Spinal cord (tissue), 10 donors: ENCODE results near the gene ATP13A1. TPM values are rescaled to one million over a fixed set of nuclear protein-coding genes. Genes with fewer than 3 reads are reported as not detected.

Experiments
- DNase-seq, 6 donors: peaks; one replicate each; pipeline versions ENCODE4 v3.0.0 to v3.0.0-alpha.2; 2013 to 2015; ENCODE audit warnings: low spot score in 6 of 6, low read depth in 4 of 6
- H3K27ac ChIP-seq: one replicate; pipeline ENCODE4 v1.5.1; 2013; ENCODE audit warnings: low read depth, low read length, control low read depth
- H3K27me3 ChIP-seq: one replicate; pipeline ENCODE4 v1.6.1; 2013; ENCODE audit warnings: low read length; ENCODE audit not compliant: control insufficient read depth, insufficient read depth
- H3K36me3 ChIP-seq: one replicate; pipeline ENCODE4 v1.6.1; 2013; ENCODE audit warnings: low read length; ENCODE audit not compliant: control insufficient read depth, insufficient read depth
- H3K4me1 ChIP-seq: one replicate; pipeline ENCODE4 v1.6.1; 2013; ENCODE audit warnings: low read length; ENCODE audit not compliant: control insufficient read depth, insufficient read depth
- H3K4me3 ChIP-seq: one replicate; pipeline ENCODE4 v1.5.1; 2013; ENCODE audit warnings: low read depth, low read length, control low read depth
- H3K9me3 ChIP-seq: one replicate; pipeline ENCODE4 v1.6.1; 2013; ENCODE audit warnings: low read length; ENCODE audit not compliant: control insufficient read depth, insufficient read depth
- WGBS: methylation state at CpG from one replicate; pipeline ENCODE4 v1.1.5; 2013; ENCODE audit warnings: missing lambda C conversion rate; ENCODE audit not compliant: insufficient coverage; 5-methylcytosine and 5-hydroxymethylcytosine counted together
- polyA plus RNA-seq, 2 donors: library from polyadenylated mRNA; unstranded; fragments of 120-200 nt; gene quantifications; one replicate each; pipeline ENCODE4 v1.2.1, GENCODE V29; 2013; ENCODE audit not compliant: insufficient read length in 2 of 2
- total RNA-seq, 2 donors: library from RNA; depleted of rRNA in 1 of 2; stranded (reverse); fragments of 120-200 nt in 1 of 2; fragments of >200 nt in 1 of 2; gene quantifications; one replicate each; pipeline versions ENCODE4 v1.2.3 to v1.2.4, GENCODE V29; 2013 to 2014
- donor health status: healthy.

Gene ATP13A1
- total and polyA plus RNA-seq, 4 donors = 21.3 to 82.2 (median 50.8) TPM

- H3K9me3 ChIP-seq = no peaks in the 10 kb centered on the region
- no peaks in the 10 kb centered on the region for H3K4me1 ChIP-seq
- whole genome bisulfite sequencing = 93% methylated on average over 13 of the region's 14 CpGs
- H3K36me3 ChIP-seq = peaks cover 62% of the 10 kb centered on the region
- no peak for DNase-seq
- no peaks in the 10 kb centered on the region for H3K27me3 ChIP-seq
- H3K4me3 ChIP-seq = no peak overlapping the region
- no peak overlapping the region for H3K27ac ChIP-seq
Observed at GRCh38 chr19:19635313-19635702, 28.2 kb downstream of the ATP13A1 start.

DNA sequence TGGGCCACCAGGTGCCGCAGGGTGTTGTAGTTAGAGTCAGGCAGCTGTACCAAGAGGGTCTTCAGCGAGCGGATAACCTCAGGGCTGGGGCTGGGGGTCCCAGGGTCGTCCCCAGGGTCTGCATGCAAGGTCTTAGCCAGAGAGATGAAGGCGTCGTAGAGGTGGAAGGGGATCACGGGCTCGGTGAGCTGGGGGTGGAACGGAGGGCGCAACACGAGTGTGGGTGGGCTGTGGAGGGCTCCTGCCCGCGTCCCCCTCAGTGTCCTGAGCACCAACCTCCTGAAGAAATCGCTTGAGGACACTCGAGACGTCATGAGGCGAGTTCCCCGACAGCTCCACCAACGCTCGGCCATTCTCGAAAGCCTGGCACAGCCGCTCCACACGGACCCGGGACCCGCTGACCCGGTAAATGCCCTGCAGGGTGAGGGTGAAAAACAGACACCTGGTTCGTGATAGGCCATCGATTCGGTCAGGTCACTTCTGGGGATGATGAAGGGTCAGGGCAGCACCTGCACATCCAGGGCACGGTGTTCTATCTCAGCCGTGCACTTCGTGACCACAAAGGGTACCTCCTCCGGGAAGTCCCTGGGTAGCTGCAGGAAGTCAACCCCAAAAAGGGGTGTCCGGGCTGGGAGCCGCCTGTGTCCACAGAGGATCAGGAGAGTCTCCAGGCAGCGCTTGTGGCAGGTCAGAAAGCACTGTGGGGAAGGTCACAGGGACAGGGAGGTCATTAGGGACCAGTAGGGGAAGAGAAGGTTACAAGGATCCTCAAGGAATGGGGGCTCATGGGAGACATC is 28.8 kb downstream of the ATP13A1 start:
- H3K4me3 ChIP-seq = no peak overlapping the region
- no peak overlapping the region for H3K27ac ChIP-seq
- no peaks in the 10 kb centered on the region for H3K27me3 ChIP-seq
- H3K9me3 ChIP-seq = no peaks in the 10 kb centered on the region
- DNase-seq = no peak
- H3K36me3 ChIP-seq = peaks cover 66% of the 10 kb centered on the region
- WGBS = 93% methylated on average over 36 of the region's 36 CpGs
- H3K4me1 ChIP-seq = no peaks in the 10 kb centered on the region

- H3K9me3 ChIP-seq = no peaks in the 10 kb centered on the region
- 89% methylated on average over 22 of the region's 22 CpGs for WGBS
- H3K36me3 ChIP-seq = peaks cover 69% of the 10 kb centered on the region
- no peak for DNase-seq
- no peaks in the 10 kb centered on the region for H3K27me3 ChIP-seq
- H3K4me1 ChIP-seq = peaks cover 2% of the 10 kb centered on the region
- H3K4me3 ChIP-seq = no peak overlapping the region
- H3K27ac ChIP-seq = no peak overlapping the region
Observed at GRCh38 chr19:19633711-19634515, 29.6 kb downstream of the ATP13A1 start.

DNA sequence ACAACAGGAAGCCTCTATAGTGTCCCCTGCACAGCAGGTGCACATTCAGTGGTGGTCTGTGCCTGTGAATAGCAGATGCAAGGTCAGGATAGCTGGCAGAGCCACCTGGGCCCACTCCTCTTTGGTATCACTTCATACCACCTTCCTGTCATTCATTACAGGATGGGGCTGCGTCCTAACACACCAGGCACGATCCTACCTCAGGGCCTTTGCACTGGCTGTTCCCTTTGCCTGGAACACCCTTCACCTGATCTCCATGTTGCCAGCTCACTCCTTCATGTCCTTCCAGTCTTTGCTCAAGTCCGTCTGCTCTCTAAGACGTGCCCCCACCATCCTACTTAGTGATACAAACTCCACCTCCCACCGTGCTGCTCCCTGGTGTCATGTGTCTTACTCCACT is 30.8 kb downstream of the ATP13A1 start:
- Histone ChIP-seq H3K4me3 (no peak overlapping the region), H3K27me3 (no peaks in the 10 kb centered on the region), H3K27ac (no peak overlapping the region), H3K9me3 (no peaks in the 10 kb centered on the region), H3K36me3 (peaks cover 61% of the 10 kb centered on the region), H3K4me1 (peaks cover 8% of the 10 kb centered on the region)
- no peak for DNase-seq
- 86% methylated on average over 5 of the region's 5 CpGs for WGBS

- Histone ChIP-seq H3K27me3 (no peaks in the 10 kb centered on the region), H3K4me1 (peaks cover 21% of the 10 kb centered on the region), H3K36me3 (peaks cover 56% of the 10 kb centered on the region), H3K9me3 (no peaks in the 10 kb centered on the region), H3K4me3 (no peak overlapping the region), H3K27ac (no peak overlapping the region)
- 90% methylated on average over 4 of the region's 7 CpGs for WGBS
- no peak for DNase-seq
Observed at GRCh38 chr19:19631346-19631745, 32.1 kb downstream of the ATP13A1 start.

GRCh38 chr19:19630426-19630825 is 33.0 kb downstream of the ATP13A1 start:
- Histone ChIP-seq H3K36me3 (peaks cover 53% of the 10 kb centered on the region), H3K9me3 (no peaks in the 10 kb centered on the region), H3K4me3 (no peak overlapping the region), H3K27ac (no peak overlapping the region), H3K4me1 (peaks cover 23% of the 10 kb centered on the region), H3K27me3 (no peaks in the 10 kb centered on the region)
- no peak for DNase-seq
- WGBS = no CpG with 5 or more reads among the region's 2 CpGs

DNA sequence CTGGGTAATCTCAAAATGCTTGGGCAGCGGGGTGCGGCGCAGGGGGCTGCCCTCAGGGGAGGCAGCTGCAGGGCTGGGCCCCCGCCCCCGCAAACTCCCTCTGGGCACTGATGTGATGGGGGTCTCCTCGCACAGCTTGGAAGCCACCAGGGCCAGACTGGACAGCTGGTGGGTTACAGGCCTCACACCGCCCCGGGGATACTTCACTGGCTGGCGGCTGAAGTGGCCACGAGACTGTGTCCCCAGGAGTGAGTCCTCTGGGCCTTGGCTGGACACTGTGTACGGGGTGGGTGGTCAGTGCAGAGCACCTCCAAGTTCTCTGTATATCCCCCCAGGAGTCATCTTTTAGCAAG is 33.4 kb downstream of the ATP13A1 start:
- no peak for DNase-seq
- Histone ChIP-seq H3K36me3 (peaks cover 49% of the 10 kb centered on the region), H3K4me3 (no peak overlapping the region), H3K27ac (no peak overlapping the region), H3K27me3 (no peaks in the 10 kb centered on the region), H3K4me1 (peaks cover 23% of the 10 kb centered on the region), H3K9me3 (no peaks in the 10 kb centered on the region)
- WGBS = 96% methylated on average over 11 of the region's 11 CpGs

- Histone ChIP-seq H3K36me3 (peaks cover 48% of the 10 kb centered on the region), H3K4me1 (peaks cover 23% of the 10 kb centered on the region), H3K9me3 (no peaks in the 10 kb centered on the region), H3K27ac (no peak overlapping the region), H3K27me3 (no peaks in the 10 kb centered on the region), H3K4me3 (peak overlapping the region; percentile 44)
- WGBS = 5% methylated on average over 46 of the region's 51 CpGs
- DNase-seq = peak in 4 of 6 donors; percentile 64 to 98 (median 85)
Observed at GRCh38 chr19:19628501-19629134, 34.9 kb downstream of the ATP13A1 start.

DNA sequence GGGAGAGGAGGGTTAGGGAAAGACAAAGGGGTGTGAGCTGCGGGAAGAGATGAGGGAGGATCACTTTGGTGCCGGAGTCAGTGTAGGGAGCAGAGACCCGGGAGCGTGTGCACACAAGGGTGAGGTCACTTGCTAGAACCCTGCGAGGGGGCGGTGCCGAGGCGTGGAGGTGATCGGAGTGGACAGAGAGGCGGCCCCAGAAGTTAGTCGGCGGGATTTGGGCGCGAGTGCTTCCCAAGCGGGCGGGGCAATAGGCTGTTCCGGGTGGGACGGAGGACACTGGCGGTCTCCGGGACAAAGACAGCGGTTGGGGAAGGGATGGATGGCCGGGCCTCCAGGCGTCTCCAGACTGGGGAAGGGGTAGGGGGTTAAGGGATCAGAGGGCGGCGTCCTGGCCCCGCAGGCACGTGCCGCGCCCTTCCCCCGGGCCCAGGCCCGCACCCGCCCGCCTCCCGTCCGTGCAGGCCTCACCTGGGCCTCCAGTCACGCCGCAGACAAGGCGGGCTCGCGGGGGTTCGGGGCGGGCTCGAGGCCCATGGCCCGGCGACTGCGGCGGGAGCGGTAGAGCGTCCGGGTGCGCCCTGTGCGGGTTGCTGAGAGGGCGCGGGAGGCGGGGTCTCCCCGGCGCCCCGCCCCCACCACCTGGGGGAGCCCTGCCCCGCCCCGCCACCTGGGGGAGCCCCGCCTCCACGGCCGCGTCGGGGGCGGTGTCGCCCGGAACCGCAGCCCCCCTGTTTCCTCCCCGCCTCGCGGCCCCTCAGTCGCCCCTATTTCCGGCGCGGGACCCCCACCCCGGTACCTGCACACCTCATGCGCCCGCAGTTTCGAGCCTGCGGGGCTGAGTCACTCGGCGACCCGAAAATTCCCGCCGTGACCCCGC is 35.6 kb downstream of the ATP13A1 start, which contains the start of gene LPAR2:
TSS of gene LPAR2 (minus strand) at position 600 of the 880 bp plus-strand sequence. CDS start 945 bp downstream, outside the sequence.
- 2% methylated on average over 84 of the region's 87 CpGs for WGBS
- Histone ChIP-seq H3K4me3 (peak within 1 kb of the TSS; percentile 44), H3K4me1 (peaks cover 23% of the 10 kb centered on the region), H3K27ac (no peak within 1 kb of the TSS), H3K36me3 (peaks cover 47% of the 10 kb centered on the region), H3K9me3 (no peaks in the 10 kb centered on the region), H3K27me3 (no peaks in the 10 kb centered on the region)
- peak in 4 of 6 donors; percentile 29 to 93 (median 73) for DNase-seq
